Measurements from ENCODE around the gene KAZN.

GRCh38 chr1:15107058-15107687, 508.7 kb downstream of the KAZN start:
- TF ChIP-seq CTCF (conservative IDR thresholded peaks at IDR 0.05; ENCODE audit: low read length) (no peak), EZH2phosphoT487 (IDR thresholded peaks at IDR 0.05; ENCODE audit: borderline replicate concordance) (no peak)
